HG03469 (cell line): ENCODE measurements around the gene SENP3.

Source experiments
- ATAC-seq: cut with Tn5 transposase; IDR thresholded peaks from one replicate; pipeline ENCODE4 v1.9.1; 2021; ENCODE audit warnings: mild to moderate bottlenecking, moderate library complexity, moderate number of reproducible peaks; ENCODE audit not compliant: unreplicated experiment

SENP3 gene

GRCh38 chr17:7555320-7555948 lies 6.3 kb upstream of the SENP3 start:
- ATAC-seq = no peak

DNA sequence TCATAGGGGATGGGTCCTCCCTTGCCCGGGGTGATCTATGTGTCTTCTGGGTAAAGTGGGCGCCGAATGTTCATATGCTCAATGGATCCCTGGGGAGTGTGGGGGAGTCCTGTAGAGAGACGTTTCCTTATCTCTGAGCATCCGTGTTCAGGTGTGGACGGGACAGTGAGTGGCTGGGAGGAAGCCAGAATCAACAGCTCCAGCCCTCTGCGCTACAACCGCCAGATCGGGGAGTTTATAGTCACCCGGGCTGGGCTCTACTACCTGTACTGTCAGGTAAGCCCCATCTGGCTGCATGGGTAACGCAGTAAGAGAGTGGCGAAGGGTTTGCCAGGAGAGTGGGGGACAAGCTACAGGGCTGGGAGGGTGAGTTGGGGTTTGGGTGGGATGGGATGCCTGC lies 5.1 kb upstream of the SENP3 start:
- no peak for ATAC-seq

DNA sequence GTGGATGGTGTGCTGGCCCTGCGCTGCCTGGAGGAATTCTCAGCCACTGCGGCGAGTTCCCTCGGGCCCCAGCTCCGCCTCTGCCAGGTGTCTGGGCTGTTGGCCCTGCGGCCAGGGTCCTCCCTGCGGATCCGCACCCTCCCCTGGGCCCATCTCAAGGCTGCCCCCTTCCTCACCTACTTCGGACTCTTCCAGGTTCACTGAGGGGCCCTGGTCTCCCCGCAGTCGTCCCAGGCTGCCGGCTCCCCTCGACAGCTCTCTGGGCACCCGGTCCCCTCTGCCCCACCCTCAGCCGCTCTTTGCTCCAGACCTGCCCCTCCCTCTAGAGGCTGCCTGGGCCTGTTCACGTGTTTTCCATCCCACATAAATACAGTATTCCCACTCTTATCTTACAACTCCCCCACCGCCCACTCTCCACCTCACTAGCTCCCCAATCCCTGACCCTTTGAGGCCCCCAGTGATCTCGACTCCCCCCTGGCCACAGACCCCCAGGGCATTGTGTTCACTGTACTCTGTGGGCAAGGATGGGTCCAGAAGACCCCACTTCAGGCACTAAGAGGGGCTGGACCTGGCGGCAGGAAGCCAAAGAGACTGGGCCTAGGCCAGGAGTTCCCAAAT lies 4.5 kb upstream of the SENP3 start:
- ATAC-seq = no peak

DNA sequence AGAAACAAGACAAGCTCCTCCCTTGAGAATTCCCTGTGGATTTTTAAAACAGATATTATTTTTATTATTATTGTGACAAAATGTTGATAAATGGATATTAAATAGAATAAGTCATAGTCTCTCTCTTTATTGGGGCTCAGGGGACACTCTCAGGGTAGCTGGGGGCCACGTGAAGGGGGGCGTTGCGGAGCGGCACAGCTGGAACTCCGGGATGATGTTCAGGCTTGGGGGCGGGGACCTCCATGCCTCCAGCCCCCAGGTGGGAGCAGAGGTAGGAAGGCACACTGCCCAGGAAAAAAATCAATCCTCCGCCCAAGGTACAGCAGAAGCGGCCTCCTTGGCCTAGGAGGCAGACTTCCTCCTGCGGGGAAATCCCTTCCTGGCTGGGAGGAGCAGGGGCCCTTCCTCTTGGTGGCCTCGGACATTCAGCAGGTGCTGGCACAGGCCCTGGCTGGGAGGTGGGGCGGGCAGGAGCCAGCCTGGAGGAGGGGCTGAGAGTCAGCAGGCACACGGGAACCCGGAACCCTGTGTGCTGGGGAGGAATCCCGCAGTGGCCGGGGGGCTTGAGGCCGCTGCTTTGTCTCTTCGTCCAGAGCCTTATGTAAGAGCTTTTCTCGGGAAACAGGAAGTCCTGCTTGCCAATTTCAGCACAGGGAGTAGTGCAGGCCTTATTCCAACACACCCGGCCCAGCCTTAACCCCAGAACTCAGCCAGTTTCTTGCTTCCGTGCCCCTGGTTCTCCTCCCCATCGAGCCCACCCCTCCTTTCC lies 3.8 kb upstream of the SENP3 start:
- no peak for ATAC-seq

DNA sequence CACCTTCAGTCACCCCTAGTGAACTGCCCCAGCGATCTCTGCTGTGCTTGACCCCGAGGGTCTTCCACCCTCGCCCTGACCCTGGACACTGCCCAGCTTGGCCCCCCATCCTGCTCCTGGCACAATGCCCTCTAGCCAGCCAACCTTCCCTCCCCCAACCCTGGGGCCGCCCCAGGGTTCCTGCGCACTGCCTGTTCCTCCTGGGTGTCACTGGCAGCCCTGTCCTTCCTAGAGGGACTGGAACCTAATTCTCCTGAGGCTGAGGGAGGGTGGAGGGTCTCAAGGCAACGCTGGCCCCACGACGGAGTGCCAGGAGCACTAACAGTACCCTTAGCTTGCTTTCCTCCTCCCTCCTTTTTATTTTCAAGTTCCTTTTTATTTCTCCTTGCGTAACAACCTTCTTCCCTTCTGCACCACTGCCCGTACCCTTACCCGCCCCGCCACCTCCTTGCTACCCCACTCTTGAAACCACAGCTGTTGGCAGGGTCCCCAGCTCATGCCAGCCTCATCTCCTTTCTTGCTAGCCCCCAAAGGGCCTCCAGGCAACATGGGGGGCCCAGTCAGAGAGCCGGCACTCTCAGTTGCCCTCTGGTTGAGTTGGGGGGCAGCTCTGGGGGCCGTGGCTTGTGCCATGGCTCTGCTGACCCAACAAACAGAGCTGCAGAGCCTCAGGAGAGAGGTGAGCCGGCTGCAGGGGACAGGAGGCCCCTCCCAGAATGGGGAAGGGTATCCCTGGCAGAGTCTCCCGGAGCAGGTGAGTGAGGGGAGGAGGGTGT lies 3.0 kb upstream of the SENP3 start, which contains the start of gene TNFSF13:
Gene TNFSF13, plus strand, starts transcription at position 207 of the 776 bp plus-strand sequence. Its CDS starts 290 bp downstream, at position 497.
- no peak for ATAC-seq

DNA sequence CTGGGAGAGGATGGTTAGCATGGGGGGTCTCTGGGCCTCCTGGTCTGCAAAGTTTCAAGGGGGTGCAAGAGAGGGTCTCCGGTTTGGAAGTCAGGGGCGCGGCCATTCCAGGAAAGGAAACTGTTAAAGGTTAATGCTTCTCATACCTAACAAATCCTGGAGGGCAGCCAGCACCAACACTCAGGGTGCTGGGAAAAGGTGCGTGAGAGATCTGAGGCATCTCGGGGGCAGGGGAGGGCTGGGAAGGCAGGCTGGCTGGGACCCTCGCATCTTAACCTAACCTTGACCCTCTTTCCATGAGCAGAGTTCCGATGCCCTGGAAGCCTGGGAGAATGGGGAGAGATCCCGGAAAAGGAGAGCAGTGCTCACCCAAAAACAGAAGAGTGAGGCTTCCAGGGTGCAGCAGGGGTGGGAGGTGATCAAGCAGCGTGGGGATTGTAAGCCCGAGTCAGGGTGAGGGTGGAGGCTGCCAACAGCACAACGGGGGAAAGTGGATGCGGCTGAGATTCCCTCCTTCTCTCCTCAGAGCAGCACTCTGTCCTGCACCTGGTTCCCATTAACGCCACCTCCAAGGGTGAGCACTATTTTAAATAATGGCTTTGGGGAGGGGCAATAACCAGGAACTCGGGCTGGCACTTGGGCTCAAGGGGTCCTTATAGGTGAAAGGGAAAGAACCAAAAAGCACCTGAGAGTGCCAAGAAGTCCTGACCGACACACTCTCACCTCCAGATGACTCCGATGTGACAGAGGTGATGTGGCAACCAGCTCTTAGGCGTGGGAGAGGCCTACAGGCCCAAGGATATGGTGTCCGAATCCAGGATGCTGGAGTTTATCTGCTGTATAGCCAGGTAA lies 2.2 kb upstream of the SENP3 start:
- no peak for ATAC-seq

DNA sequence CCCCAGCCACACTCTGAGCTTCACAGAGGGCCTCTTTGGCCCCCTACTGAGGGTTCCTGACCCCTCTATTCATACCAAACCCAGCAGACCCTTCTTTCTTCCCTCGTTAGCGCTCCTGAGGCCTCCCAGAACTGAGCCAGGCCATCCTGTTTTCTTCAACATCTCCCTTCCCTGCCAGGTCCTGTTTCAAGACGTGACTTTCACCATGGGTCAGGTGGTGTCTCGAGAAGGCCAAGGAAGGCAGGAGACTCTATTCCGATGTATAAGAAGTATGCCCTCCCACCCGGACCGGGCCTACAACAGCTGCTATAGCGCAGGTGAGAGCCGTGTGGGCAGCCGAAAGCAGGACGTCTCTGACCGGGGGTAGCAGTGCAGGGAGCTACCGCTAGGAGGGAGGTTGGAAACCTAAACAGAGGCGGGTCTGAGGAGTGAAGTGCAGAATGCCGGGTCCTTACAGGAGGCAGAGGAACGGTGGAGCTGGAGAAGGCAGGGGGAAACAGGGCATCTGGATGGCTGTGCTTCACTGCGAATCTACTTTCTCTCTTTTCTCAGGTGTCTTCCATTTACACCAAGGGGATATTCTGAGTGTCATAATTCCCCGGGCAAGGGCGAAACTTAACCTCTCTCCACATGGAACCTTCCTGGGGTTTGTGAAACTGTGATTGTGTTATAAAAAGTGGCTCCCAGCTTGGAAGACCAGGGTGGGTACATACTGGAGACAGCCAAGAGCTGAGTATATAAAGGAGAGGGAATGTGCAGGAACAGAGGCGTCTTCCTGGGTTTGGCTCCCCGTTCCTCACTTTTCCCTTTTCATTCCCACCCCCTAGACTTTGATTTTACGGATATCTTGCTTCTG lies 1.3 kb upstream of the SENP3 start:
- ATAC-seq = no peak

DNA sequence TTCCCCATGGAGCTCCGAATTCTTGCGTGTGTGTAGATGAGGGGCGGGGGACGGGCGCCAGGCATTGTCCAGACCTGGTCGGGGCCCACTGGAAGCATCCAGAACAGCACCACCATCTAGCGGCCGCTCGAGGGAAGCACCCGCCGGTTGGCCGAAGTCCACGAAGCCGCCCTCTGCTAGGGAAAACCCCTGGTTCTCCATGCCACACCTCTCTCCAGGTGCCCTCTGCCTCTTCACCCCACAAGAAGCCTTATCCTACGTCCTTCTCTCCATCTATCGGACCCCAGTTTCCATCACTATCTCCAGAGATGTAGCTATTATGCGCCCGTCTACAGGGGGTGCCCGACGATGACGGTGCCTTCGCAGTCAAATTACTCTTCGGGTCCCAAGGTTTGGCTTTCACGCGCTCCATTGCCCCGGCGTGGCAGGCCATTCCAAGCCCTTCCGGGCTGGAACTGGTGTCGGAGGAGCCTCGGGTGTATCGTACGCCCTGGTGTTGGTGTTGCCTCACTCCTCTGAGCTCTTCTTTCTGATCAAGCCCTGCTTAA lies 617 bp upstream of the SENP3 start:
- ATAC-seq = peak; percentile 44

GRCh38 chr17:7562208-7562605 lies 488 bp downstream of the SENP3 start:
- ATAC-seq = no peak

- ATAC-seq = no peak
These were observed 1.6 kb downstream of the SENP3 start for GRCh38 chr17:7563115-7563869.

DNA sequence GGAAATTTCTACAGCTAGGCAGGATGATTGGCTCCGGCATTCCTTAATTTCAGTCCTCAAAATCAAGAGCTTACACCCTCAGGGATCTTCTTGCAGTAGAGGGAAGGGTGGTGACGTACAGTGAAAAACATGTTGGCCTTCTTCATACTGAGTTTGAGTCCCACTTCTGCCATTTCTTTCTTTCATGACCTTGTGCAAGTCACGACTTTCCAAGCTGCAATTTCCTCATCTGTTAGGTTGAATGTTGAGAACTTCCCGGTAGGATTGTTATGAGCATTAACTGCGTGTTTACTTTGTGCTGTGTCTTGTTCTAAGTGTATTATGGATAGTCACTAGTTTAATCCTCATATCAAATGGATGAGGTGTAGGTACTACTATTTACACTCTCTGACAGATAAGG lies 7.9 kb downstream of the SENP3 start:
- no peak for ATAC-seq

DNA sequence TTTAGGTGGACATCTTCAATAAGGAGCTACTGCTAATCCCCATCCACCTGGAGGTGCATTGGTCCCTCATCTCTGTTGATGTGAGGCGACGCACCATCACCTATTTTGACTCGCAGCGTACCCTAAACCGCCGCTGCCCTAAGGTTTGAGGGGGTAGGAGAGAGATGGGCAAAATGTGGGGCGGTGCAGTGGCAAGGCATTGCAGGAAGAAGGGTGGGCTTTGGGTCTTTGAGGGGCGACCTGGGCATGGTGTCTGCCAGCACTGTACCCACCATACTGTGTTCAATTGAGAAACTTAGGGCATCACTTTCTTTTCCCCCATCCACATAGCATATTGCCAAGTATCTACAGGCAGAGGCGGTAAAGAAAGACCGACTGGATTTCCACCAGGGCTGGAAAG lies 8.6 kb downstream of the SENP3 start:
- no peak for ATAC-seq

DNA sequence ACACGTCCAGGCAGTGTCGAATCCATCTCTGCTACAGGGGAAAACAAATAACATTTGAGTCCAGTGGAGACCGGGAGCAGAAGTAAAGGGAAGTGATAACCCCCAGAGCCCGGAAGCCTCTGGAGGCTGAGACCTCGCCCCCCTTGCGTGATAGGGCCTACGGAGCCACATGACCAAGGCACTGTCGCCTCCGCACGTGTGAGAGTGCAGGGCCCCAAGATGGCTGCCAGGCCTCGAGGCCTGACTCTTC lies 10.5 kb downstream of the SENP3 start:
- ATAC-seq = no peak

DNA sequence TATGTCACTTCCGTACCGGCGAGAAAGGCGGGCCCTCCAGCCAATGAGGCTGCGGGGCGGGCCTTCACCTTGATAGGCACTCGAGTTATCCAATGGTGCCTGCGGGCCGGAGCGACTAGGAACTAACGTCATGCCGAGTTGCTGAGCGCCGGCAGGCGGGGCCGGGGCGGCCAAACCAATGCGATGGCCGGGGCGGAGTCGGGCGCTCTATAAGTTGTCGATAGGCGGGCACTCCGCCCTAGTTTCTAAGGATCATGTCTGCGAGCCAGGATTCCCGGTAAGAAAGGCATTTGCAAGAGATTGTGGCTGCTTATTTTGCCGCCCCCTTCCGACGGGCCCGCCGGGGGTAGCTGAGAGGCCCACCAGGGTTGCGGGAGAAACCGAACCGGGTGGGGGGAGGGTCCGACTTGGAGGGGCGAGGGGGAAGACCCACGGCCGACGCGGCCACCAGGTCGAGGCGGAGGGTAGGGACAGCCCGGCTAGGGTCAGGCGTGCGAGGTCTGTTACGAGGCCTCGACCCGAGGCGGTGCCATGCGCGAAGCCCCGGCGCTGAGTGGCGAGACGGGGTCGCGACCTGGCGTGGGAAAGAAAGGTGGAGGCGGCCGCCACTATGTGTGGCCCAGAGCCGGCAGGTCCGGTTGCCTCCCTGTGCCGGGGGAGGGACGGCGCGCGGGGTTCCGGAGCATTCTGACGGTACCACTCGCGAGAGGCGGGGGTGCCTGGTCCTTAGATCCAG lies 11.0 kb downstream of the SENP3 start:
- peak; percentile 76 for ATAC-seq

DNA sequence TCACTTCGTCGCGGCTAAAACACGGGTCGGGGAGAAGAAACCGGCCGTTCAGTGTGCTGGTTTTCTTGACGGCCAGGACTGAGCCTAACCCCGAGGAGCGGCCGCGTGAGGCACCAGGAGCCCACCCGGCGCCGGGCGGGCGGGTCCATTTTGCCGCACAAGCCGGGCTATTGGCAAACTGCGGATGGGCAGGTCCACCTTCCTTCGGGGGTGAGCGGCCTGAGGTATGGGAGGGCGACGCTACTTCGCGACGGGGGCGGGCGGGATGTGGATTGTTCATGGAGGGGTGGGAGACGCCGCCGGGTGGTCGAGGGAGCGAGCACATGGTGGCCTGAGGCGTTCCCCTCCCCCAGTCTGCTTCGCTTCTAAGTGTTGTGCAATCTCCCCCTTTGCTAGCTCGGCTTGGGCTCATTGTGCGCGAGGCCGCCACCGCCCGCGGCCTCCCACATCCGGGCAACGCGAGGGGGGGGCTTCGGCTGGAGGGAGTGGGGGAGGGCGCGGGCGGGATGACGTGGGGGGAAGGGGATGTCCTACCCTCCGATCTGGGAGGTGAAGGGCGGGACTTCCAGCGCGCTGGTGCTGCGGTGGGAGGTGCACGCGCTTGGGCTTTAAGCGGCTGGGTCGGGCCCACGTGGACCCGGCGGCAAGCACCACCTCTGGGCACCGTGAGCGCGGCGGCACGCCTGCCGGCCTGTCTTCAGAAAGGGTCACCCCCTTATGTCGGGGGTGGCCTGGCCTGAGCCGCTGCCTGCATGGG lies 11.8 kb downstream of the SENP3 start:
- no peak for ATAC-seq

DNA sequence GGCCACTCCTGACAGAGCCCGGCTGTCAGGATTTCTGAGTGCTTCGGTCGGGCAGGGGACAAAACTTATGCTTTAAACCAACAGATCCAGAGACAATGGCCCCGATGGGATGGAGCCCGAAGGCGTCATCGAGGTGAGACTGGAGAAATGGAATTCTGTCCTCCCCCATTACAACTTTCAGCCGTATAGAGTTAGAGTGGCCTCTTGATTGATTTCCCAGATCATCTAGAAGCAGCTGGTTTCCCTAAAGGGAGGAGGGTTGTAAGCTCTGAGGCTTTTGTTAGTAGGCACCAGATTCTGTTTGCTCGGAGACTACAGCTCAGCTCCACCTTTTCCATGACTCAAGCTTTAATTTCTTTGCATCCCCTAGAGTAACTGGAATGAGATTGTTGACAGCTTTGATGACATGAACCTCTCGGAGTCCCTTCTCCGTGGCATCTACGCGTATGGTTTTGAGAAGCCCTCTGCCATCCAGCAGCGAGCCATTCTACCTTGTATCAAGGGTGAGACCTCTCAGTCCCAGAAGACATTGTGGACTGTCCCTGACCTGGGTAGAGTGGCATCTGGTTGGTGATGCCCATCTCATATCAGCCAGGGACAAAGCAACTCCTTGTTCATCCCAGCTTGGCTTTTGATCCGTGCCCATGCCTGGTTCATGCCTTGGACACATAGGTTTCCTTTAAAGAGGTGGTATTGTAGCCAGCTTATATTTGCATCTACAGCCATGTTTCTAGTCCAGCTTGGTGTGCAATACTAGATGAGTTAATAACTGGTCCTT lies 12.6 kb downstream of the SENP3 start:
- ATAC-seq = no peak

DNA sequence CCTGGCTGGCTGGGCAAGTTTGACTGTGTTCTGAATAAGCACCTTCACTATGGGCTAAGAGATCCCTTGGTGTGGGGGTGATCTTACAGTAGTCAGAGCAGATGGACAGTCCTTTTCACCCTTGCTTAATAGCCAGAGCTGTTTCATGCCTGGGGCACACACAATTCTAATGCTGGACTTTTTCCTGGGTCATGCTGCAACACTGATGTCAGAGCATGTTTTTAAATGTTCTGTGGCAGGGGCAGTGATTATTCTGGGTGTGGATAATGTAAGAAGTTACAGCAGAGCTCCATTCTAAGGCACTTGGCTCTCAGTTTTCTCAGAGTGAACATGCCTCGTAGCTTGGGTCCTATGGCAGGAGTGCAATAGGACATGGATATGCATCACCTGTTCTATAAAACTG lies 13.8 kb downstream of the SENP3 start:
- ATAC-seq = no peak
